GM19452 (cell line): Measurements from ENCODE around the gene ZBTB48.
"Not testable (repeated sequence)": the region's sequence is repeated elsewhere in the genome, so short reads cannot be mapped to it uniquely, and the experiment has no call there.

ENCODE experiments used
- ATAC-seq: cut with Tn5 transposase; IDR thresholded peaks from one replicate; pipeline ENCODE4 v1.9.1; 2021; ENCODE audit not compliant: unreplicated experiment

Gene ZBTB48

DNA sequence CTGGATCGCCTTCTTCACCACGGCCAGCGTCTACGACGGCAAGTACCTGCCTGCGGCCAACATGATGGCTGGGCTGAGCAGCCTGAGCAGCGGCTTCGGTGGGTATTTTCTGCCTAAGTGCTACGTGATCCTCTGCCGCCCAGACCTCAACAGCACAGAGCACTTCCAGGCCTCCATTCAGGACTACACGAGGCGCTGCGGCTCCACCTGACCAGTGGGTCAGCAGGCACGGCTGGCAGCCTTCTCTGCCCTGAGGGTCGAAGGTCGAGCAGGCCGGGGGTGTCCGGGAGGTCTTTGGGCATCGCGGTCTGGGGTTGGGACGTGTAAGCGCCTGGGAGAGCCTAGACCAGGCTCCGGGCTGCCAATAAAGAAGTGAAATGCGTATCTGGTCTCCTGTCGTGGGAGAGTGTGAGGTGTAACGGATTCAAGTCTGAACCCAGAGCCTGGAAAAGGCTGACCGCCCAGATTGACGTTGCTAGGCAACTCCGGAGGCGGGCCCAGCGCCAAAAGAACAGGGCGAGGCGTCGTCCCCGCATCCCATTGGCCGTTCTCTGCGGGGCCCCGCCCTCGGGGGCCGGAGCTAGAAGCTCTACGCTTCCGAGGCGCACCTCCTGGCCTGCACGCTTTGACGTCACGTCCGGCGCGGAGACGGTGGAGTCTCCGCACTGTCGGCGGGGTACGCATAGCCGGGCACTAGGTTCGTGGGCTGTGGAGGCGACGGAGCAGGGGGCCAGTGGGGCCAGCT is at the start of gene ZBTB48:
TSS of gene ZBTB48 (plus strand) at position 621 of the 745 bp plus-strand sequence. CDS start 616 bp downstream, outside the sequence.
- ATAC-seq: peak; percentile 96

- no peak for ATAC-seq
Measured at GRCh38 chr1:6530504-6531160, 49.2 kb upstream of the ZBTB48 start.

DNA sequence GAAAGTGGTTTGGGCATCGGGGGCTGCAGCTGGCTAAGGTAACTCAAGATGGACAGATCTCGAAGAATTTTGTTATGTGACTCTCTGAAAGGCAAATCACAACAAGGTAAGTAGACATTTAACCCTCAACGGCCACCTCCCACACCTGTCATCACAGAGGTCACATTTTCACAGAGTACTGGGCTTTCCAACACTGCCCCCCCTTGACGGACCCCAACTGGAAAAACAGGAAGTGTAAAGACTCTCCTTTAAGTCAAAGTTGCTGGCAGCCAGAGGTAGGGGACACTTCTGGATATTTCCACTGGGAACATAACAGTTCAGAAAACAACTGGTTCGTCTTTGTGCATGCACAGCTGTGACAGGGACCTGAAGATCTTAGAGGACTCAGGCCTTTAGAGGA is 47.8 kb upstream of the ZBTB48 start:
- ATAC-seq: no peak

DNA sequence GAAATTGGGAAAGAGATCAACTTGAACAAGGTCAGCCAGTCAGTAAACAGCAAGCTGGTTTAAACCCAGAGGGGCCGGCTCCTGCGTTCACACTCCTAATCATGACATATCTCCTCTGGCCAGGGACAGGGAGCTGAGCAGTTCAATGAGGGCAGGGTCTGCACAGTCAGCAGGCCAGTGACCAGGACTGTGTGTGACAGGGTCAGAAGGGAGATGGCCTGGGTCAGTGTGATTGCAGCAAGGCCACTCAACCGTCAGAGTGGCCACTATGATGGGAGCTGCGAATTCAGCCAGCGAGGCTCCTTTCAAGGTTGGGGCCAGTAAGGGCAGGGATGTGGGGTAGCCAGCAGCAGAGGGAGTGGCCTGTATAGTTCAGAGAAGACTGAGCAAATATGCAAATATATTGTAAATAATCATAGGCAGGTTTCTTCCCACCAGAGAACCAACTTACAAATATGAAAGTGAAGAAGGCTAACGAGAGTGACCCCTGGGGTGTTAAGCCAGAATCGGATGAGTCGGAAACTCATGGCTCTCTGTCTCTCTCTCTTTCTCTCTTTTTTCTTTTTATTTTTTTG is 45.5 kb upstream of the ZBTB48 start:
- ATAC-seq: no peak

- no peak for ATAC-seq
Measured at GRCh38 chr1:6535214-6535613, 44.6 kb upstream of the ZBTB48 start.

GRCh38 chr1:6536291-6536690 is 43.5 kb upstream of the ZBTB48 start:
- ATAC-seq: no peak

GRCh38 chr1:6538956-6539355 is 40.8 kb upstream of the ZBTB48 start:
- ATAC-seq: no peak

- ATAC-seq: no peak
Measured at GRCh38 chr1:6544831-6545230, 35.0 kb upstream of the ZBTB48 start.

GRCh38 chr1:6545276-6546112 is 34.3 kb upstream of the ZBTB48 start:
- ATAC-seq: no peak

DNA sequence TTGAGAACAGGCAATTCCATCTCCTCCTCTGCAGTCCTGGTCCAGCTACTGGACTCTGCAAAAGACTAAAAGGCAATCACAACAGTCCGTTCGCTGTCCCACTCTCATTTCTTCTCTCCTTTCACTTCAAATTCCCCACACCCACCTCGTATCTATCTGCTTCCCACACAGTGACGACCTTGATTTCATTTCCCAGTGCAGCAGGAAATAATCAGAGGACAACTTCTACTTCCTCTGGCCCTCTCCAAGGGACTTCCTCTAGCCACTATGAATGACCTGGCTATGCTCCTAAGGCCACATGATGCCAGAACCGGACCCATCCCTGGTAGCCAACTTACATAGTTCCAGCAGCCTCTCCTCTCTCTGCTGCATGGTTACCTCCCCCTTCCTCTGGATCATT is 33.5 kb upstream of the ZBTB48 start:
- no peak for ATAC-seq

DNA sequence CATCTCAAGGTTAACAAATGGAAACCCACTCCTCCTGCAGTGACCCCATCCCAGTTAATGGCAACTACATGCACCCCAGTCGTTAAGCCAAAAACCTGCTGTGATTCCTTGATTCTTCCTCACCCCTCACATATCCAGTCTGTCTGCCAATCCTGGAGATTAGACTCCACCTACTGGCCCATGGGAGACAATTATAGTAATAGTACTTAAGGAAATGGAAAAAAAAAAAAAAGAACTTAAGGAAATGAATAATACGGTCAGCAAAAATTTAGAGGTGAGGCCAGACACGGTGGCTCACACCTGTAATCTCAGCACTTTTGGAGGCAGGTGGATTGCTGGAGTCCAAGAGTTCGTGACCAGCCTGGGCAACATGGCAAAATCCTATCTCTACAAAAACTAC is 32.5 kb upstream of the ZBTB48 start:
- no peak for ATAC-seq

DNA sequence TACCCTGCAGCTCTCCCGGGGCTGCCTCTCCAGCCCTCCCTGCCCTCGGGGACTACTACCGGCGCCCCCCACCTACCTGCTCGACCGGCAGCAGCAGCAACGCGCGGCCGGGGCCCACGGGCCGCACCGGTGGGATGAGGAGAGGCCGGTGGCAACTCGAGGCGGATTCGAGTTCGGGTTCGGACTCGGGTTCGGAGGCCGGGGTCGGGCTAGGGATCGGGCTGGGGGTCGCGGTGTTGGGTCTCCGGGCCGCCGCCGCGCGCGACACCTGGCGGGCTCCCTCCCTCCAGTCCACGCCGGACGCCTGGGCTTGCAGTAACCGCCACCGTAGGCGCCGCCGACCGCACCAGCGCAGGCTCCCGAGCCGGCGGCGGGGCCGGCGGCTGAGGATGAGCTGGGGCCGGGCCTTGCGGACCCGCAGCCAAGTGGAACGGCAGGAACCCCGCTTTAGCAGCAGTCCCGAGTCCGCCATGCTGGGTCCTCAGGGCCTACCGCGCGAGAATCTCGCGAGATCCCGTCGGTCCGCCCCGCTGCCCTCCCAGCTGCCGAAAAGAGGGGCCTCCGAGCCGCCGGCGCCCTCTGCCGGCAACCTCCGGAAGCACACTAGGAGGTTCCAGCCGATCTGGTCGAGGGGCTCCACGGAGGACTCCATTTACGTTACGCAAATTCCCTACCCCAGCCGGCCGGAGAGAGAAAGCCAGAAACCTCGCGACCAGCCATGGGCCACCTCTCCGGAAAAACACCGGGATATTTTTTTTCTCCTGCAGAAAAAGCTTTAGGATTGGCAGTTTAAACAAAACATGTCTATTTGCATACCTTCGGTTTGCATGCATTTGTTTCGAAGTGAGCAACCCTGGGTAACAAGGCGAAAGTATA is 25.5 kb upstream of the ZBTB48 start, which contains the start of gene NOL9:
TSS of gene NOL9 (minus strand) at position 483 of the 876 bp plus-strand sequence. CDS start at position 472, 11 bp downstream.
- ATAC-seq: peak; percentile 90

GRCh38 chr1:6554907-6555778 is 24.7 kb upstream of the ZBTB48 start, which contains the start of gene TAS1R1:
TAS1R1 (plus strand) TSS chr1:6555307; CDS start chr1:6555374, 67 bp downstream.
- ATAC-seq: no peak

DNA sequence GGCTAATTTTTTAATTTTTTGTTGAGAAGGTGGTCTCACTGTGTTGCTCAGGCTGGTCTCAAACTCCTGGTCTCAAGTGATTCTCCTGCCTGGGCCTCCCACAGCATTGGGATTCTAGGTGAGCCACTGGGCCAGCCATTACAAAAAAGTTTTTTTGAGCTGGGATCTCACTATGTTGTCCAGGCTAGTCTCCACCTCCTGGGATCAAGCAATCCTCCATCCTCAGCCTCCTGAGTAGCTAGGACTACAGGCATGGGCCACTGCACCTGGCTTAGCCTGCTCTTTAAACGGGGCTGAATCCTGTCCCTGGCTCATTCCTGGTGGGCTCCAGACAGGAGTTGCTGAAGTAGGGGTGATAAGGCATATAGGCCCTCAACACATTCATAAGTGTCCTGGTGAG is 22.2 kb upstream of the ZBTB48 start:
- ATAC-seq: no peak

DNA sequence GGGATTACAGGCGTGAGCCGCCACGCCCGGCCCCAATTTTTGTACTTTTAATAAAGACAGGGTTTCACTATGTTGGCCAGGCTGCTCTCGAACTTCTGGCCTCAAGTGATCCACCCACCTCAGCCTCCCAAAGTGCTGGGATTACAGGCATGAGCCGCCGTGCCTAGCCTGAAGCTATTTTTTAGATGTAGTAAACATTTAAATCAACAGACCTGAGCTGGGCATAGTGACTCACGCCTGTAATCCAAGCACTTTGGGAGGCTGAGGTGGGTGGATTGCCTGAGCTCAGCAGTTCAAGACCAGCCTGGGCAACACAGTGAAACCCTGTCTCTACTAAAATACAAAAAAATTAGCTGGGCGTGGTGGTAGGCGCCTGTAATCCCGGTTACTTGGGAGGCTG is 20.6 kb upstream of the ZBTB48 start:
- not testable (repeated sequence) for ATAC-seq

DNA sequence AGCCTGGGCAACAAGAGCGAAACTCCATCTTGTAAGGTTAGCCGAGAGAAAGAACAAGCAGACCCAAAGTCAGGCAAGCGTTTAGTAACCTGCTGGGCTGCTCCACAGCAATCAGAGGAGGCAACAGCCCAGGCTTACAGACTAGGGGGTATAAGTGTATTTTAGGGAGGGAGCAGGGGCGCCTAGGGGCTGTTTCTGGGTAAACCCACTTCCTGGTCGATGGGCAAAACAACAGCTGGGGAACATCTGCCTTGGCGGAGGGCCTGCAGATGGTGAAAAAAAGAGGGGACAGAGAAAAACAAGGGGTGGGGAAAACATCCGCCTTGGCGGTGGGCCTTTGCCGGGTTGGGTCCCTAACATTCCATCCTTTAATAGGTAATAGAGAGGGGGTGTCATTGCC is 19.5 kb upstream of the ZBTB48 start:
- ATAC-seq: no peak

DNA sequence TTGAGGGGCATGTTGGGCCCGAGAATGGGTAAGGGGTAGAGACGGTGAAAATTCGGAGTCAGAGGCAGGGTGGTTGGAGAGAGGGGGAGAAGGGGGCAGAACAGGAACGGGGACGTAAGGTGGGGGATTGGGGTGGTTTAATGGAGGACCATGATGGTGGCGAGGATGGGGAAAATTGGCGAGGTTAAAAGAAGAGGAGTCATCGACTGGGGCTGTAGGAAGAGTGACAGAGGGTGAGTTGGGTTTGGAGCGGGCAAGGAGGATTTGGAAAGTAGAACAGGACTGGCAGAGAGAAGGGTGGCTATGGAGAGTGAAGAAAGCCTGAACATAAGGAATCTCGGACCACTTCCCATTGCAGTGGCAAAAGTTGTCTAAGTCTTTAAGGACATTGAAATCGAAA is 10.8 kb upstream of the ZBTB48 start:
- ATAC-seq: no peak

- ATAC-seq: no peak
Measured at GRCh38 chr1:6570100-6570499, 9.7 kb upstream of the ZBTB48 start.

GRCh38 chr1:6570987-6571386 is 8.8 kb upstream of the ZBTB48 start:
- ATAC-seq: no peak
